Sigmoid colon (tissue), 4 donors: Measurements from ENCODE around the gene GNAI2.

ENCODE experiments used
- POLR2A ChIP-seq, 2 donors: fragments of 450-650 bp; IDR thresholded peaks; one replicate each; pipeline ENCODE4 v1.6.1; 2016; ENCODE audit warnings: antibody characterized with exemption in 2 of 2, mild to moderate bottlenecking in 2 of 2, moderate library complexity in 2 of 2
- POLR2AphosphoS5 ChIP-seq, 4 donors: sonication (generic); formaldehyde crosslinking; IDR thresholded peaks; one replicate each; pipeline ENCODE4 v1.6.1; 2017; ENCODE audit warnings: antibody characterized with exemption in 4 of 4
- TF ChIP-seq, protein P1 (sequence below), 4 experiments: fragments of 450-650 bp in 3 of 4; fragments of 200-600 bp in 1 of 4; IDR thresholded peaks; one replicate each; pipeline ENCODE4 v1.5.1; 2016 to 2019; ENCODE audit warnings: antibody characterized with exemption in 4 of 4, mild to moderate bottlenecking in 3 of 4, moderate library complexity in 2 of 4

DNA sequence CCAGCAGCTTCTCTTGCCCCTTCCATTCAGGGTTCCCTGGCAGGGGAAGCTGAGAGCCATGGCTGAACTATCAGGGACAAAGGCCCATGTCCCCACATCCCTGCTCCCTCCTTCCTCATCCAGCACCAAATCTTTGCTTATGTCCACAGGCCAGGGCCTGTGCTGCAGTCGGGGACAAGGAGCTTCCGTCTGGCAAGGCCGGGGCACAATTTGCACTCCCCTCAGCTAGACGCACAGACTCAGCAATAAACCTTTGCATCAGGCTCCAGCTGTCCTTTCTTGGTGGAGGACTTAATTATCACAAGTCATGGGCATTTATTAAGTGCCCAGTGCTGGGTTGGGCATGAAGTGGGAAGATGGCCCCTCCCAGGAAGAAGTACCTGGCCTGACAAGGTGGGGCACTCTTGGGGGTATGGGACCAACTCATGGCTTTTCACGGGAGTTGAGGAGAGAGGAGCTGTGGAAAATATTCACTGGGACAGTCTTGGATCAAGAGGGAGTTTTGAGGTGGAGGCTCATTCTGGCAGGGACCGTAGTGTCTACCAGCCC, 39.7 kb upstream of the GNAI2 start:
- TF ChIP-seq, protein P1, sequence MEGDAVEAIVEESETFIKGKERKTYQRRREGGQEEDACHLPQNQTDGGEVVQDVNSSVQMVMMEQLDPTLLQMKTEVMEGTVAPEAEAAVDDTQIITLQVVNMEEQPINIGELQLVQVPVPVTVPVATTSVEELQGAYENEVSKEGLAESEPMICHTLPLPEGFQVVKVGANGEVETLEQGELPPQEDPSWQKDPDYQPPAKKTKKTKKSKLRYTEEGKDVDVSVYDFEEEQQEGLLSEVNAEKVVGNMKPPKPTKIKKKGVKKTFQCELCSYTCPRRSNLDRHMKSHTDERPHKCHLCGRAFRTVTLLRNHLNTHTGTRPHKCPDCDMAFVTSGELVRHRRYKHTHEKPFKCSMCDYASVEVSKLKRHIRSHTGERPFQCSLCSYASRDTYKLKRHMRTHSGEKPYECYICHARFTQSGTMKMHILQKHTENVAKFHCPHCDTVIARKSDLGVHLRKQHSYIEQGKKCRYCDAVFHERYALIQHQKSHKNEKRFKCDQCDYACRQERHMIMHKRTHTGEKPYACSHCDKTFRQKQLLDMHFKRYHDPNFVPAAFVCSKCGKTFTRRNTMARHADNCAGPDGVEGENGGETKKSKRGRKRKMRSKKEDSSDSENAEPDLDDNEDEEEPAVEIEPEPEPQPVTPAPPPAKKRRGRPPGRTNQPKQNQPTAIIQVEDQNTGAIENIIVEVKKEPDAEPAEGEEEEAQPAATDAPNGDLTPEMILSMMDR (IDR thresholded peaks at IDR 0.05): no peak
- no peak for TF ChIP-seq POLR2A (IDR thresholded peaks at IDR 0.05)
- no peak for TF ChIP-seq POLR2AphosphoS5 (IDR thresholded peaks at IDR 0.05)
